HEK293 (cell line): ENCODE results near the gene CFAP43.

ENCODE experiments used
- CTCF ChIP-seq: fragments of 450-650 bp; formaldehyde crosslinking; IDR thresholded peaks from 2 replicates; pipeline ENCODE4 v1.5.1; 2016; ENCODE audit warnings: missing biosample characterization, missing genetic modification characterization
- SETDB1 ChIP-seq: IDR thresholded peaks from one replicate; pipeline ENCODE4 v1.6.1; 2017; ENCODE audit warnings: mild to moderate bottlenecking, low read length, moderate library complexity, mixed read lengths; ENCODE audit not compliant: insufficient read length

- TF ChIP-seq CTCF (tag by site-specific recombination) (no peak), SETDB1 (no peak)
These were observed 111.2 kb downstream of the CFAP43 start for GRCh38 chr10:104120903-104121484.
